GM23338 (cell line): Measurements from ENCODE around the gene PRLH.

ENCODE experiments used
- CREB1 ChIP-seq: fragments of 250-450 bp; sonication (Bioruptor Pico); IDR thresholded peaks from 2 replicates; pipeline ENCODE4 v1.5.0; 2020; ENCODE audit warnings: low read depth, mild to moderate bottlenecking, moderate library complexity
- CTCF ChIP-seq, 2 experiments: fragments of 200-600 bp in 1 of 2; sonication (generic) in 1 of 2; conservative IDR thresholded peaks; 2 replicates each; pipeline versions ENCODE4 v1.5.1 to v1.6.1; 2016 to 2017; ENCODE audit warnings: antibody characterized with exemption in 2 of 2, low read depth in 2 of 2, mild to moderate bottlenecking in 2 of 2, moderate library complexity in 1 of 2
- POLR2AphosphoS5 ChIP-seq: IDR thresholded peaks from 2 replicates; pipeline ENCODE4 v1.6.1; 2016; ENCODE audit warnings: antibody characterized with exemption, low read depth

- TF ChIP-seq CTCF (conservative IDR thresholded peaks at IDR 0.05; ENCODE audit: low read depth in 2 of 2) (no peak), POLR2AphosphoS5 (no peak), CREB1 (CRISPR knock-in tag) (no peak)
Observed at GRCh38 chr2:237593596-237594320, 27.4 kb downstream of the PRLH start.
